Uterus (tissue), 4 donors: ENCODE results near the gene YPEL2. TPM values are rescaled to one million over a fixed set of nuclear protein-coding genes. Genes with fewer than 3 reads are reported as not detected.
A peak's percentile ranks its signal among the peaks of the same experiment; 100 is the strongest.

Experiments used
- DNase-seq, 2 donors: peaks; one replicate each; pipeline ENCODE4 v3.0.0-alpha.2; 2019 to 2020
- H3K27ac ChIP-seq, 2 donors: fragments of 200-600 bp; sonication (generic); 1 replicate in 1 of 2; 2 replicates in 1 of 2; pipeline ENCODE4 v1.5.1; 2016 to 2018
- H3K27me3 ChIP-seq, 2 donors: fragments of 200-600 bp; sonication (generic); one replicate each; pipeline ENCODE4 v1.5.1; 2018 to 2019; ENCODE audit warnings: control low read depth in 1 of 2
- H3K36me3 ChIP-seq, 2 donors: fragments of 200-600 bp; sonication (generic); one replicate each; pipeline ENCODE4 v1.5.1; 2019; ENCODE audit warnings: control low read depth in 1 of 2
- H3K4me1 ChIP-seq, 2 donors: fragments of 200-600 bp; sonication (generic); one replicate each; pipeline ENCODE4 v1.5.1; 2018 to 2019; ENCODE audit warnings: control low read depth in 1 of 2
- H3K4me3 ChIP-seq, 2 donors: fragments of 200-600 bp; sonication (generic); 1 replicate in 1 of 2; 2 replicates in 1 of 2; pipeline ENCODE4 v1.5.1; 2018 to 2019; ENCODE audit warnings: mild to moderate bottlenecking in 1 of 2
- H3K9me3 ChIP-seq, 2 donors: fragments of 200-600 bp; sonication (generic); one replicate each; pipeline ENCODE4 v1.5.1; 2019; ENCODE audit warnings: control low read depth in 1 of 2
- POLR2A ChIP-seq, 2 donors: fragments of 450-650 bp; IDR thresholded peaks; one replicate each; pipeline ENCODE4 v1.6.1; 2016; ENCODE audit warnings: antibody characterized with exemption in 2 of 2, mild to moderate bottlenecking in 1 of 2, moderate library complexity in 1 of 2
- intact Hi-C: fragments of 100-400 bp; cut with DNase I; formaldehyde crosslinking; loops from one replicate; pipeline ENCODE4 v1.15.1; 2023; ENCODE audit warnings: low total_unique reads
- total RNA-seq, 4 donors: library from RNA; depleted of rRNA in 3 of 4; stranded (reverse); fragments of >200 nt in 3 of 4; gene quantifications; one replicate each; pipeline versions ENCODE4 v1.1.0 to v1.2.4, GENCODE V29; 2014 to 2023
- TF ChIP-seq, protein P1 (sequence below), 4 experiments: fragments of 200-600 bp in 2 of 4; fragments of 450-650 bp in 2 of 4; sonication (generic) in 2 of 4; IDR thresholded peaks; one replicate each; pipeline ENCODE4 v1.5.1; 2016 to 2019; ENCODE audit warnings: antibody characterized with exemption in 4 of 4, mild to moderate bottlenecking in 2 of 4, moderate library complexity in 1 of 4
- donor health status: DM: yes; HTN: yes; CAD: no.

YPEL2 gene
- total RNA-seq, 4 donors from 2014 or later: 21.2 to 91.7 (median 25.0) TPM

DNA sequence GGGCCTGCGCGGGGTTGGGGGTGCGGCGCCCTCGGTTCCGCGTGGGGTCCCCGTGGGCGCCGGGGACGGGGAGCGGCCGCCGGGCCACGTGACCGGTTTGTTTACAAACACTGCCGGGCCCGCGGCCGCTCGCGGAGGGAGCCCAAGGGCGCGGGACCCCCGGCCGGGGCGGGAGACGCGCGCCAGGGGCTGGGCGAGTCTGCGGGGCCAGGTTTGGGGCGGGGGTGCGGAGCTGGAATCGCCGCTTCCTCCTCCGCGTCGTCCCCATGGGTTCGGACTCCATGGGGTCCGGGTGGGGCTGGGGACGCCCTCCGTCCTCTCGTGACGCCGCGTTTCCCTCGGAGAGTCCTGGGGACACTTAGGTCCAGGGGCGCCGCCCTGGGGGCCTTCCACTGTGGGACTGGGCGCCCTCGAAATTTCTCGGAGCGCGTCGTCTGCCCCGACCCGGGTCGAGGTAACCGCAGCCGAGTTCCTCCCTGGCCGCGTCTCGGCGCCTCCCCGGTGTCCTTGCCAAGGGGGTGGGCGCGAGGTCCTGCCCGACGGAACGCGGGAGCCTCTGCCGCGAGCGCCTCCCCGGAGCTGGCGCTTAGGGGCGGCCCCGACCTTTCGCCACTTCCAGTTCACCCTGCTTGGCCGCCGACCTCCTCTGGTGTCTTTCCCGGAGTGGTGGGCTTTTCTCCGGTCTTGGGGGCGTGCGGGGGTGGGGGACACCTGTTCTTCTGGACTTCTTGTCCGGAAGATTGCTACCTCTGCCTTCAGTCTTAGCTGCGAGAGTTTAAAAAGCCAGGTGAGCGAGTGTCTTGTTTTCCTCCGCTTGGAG, 684 bp downstream of the YPEL2 start:
- Histone ChIP-seq H3K36me3 (no peaks in the 10 kb centered on the region), H3K27ac (peak overlapping the region; percentile 95 to 97), H3K4me3 (peak overlapping the region; percentile 84 to 86), H3K27me3 (no peaks in the 10 kb centered on the region), H3K9me3 (no peaks in the 10 kb centered on the region), H3K4me1 (peaks cover 5 to 17% of the 10 kb centered on the region in 2 donors)
- intact Hi-C loops: loop anchor here (5.0 kb wide), 1 partner anchor 95 kb away; no protein-coding TSS in a partner anchor
- peak; percentile 40 to 45 for DNase-seq
- TF ChIP-seq, protein P1, sequence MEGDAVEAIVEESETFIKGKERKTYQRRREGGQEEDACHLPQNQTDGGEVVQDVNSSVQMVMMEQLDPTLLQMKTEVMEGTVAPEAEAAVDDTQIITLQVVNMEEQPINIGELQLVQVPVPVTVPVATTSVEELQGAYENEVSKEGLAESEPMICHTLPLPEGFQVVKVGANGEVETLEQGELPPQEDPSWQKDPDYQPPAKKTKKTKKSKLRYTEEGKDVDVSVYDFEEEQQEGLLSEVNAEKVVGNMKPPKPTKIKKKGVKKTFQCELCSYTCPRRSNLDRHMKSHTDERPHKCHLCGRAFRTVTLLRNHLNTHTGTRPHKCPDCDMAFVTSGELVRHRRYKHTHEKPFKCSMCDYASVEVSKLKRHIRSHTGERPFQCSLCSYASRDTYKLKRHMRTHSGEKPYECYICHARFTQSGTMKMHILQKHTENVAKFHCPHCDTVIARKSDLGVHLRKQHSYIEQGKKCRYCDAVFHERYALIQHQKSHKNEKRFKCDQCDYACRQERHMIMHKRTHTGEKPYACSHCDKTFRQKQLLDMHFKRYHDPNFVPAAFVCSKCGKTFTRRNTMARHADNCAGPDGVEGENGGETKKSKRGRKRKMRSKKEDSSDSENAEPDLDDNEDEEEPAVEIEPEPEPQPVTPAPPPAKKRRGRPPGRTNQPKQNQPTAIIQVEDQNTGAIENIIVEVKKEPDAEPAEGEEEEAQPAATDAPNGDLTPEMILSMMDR (IDR thresholded peaks at IDR 0.05): no peak
- peak in 1 of 2 donors; percentile 32 for TF ChIP-seq POLR2A (IDR thresholded peaks at IDR 0.05)

DNA sequence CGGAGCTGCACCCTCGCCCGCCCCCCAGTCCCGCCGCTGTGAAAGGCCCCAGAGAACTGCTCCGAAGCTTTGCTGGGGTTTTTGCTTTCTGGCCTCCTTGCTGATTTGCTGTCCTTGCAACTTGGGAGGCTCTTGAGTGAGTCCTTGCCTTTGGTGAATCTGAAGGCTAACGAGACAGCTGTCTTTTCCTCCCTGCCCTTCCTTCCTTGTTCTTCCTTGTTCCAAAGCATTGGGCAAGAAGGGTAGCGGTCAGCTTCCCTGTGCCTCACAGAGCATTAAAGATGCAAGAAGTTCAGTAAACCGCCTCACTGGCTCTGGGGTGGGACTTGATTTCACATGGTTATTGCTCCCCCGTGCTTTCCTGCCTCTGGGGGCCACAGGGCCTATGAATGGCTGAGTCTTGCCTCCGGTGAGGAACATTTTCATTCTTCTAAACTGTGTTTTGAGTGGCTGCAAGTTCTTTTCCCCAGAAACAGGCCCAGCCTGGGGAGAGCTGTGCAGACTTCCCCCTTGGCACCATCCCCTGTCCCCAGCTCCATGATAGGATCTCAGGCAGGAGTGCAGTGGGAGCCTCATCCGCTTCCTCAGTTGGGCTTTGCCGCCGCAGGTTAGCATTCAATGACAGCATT, 1.4 kb downstream of the YPEL2 start:
- Histone ChIP-seq H3K27ac (peak overlapping the region; percentile 95 to 97), H3K4me3 (peak overlapping the region; percentile 84 to 86), H3K9me3 (no peaks in the 10 kb centered on the region), H3K4me1 (peaks cover 5 to 17% of the 10 kb centered on the region in 2 donors), H3K27me3 (no peaks in the 10 kb centered on the region), H3K36me3 (no peaks in the 10 kb centered on the region)
- TF ChIP-seq, protein P1 (IDR thresholded peaks at IDR 0.05): no peak
- peak in 1 of 2 donors; percentile 26 for TF ChIP-seq POLR2A (IDR thresholded peaks at IDR 0.05)
- intact Hi-C loops: loop anchor here (5.0 kb wide), 1 partner anchor 94 kb away; no protein-coding TSS in a partner anchor
- DNase-seq: peak; percentile 27 to 35

DNA sequence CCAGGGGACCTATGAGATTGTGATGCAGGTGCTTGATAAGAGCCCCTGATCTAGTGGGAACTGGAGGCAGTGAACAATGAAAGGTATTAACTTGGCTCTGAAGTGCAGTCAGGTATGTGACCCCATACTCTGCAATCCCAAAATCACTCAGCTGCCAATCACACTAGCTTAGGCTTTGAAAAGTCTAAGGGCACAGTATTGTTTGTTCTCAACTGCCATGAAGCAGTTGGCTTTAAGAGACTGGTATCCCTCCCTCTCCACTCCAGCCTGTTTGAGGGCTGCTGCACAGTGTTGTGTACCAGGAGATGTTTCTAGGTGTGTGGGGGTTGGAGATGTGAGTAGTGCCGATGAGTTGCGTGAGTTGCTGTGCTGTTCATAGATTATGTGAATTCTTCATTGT, 2.4 kb downstream of the YPEL2 start:
- H3K9me3 ChIP-seq: no peaks in the 10 kb centered on the region
- no peak for DNase-seq
- H3K27ac ChIP-seq: peak overlapping the region in 1 of 2 donors; percentile 97
- H3K4me1 ChIP-seq: peaks cover 5 to 17% of the 10 kb centered on the region in 2 donors
- intact Hi-C loops: loop anchor here (5.0 kb wide), 1 partner anchor 93 kb away; no protein-coding TSS in a partner anchor
- H3K4me3 ChIP-seq: no peak overlapping the region
- no peaks in the 10 kb centered on the region for H3K27me3 ChIP-seq
- TF ChIP-seq, protein P1 (IDR thresholded peaks at IDR 0.05): no peak
- no peak for TF ChIP-seq POLR2A (IDR thresholded peaks at IDR 0.05)
- H3K36me3 ChIP-seq: no peaks in the 10 kb centered on the region

DNA sequence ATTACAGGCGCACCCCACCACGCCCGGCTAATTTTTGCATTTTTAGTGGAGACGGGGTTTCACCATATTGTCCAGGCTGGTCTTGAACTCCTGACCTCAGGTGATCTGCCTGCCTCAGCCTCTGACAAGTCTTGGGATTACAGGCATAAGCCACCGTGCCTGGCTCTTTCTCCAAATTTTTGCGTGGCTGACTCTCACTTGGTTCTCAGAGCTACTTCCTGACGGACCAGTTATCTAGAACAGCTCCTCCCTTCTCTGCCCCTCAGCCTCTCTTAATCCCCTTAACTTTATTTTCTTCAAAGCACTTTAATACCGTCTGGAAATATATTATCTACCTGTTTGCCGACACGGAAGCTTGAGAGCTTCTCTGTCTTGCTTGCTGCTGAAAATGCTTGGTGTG, 4.2 kb downstream of the YPEL2 start:
- peaks cover 0 to 12% of the 10 kb centered on the region in 2 donors for H3K4me1 ChIP-seq
- DNase-seq: no peak
- H3K27me3 ChIP-seq: no peaks in the 10 kb centered on the region
- H3K36me3 ChIP-seq: no peaks in the 10 kb centered on the region
- intact Hi-C loops: no loop called here
- TF ChIP-seq, protein P1 (IDR thresholded peaks at IDR 0.05): no peak
- no peak for TF ChIP-seq POLR2A (IDR thresholded peaks at IDR 0.05)
- peak overlapping the region in 1 of 2 donors; percentile 11 for H3K27ac ChIP-seq
- no peaks in the 10 kb centered on the region for H3K9me3 ChIP-seq
- no peak overlapping the region for H3K4me3 ChIP-seq
